Measurements from ENCODE around the gene OR13F1. TPM values are rescaled to one million over a fixed set of nuclear protein-coding genes. Genes with fewer than 3 reads are reported as not detected.
"Not testable (repeated sequence)": the region's sequence is repeated elsewhere in the genome, so short reads cannot be mapped to it uniquely, and the experiment has no call there.

Gene OR13F1
- total and polyA plus RNA-seq, 7 donors: not detected

- Histone ChIP-seq H3K36me3 (ENCODE audit: insufficient read depth in 1 of 2, low read depth in 1 of 2) (no peaks in the 10 kb centered on the region), H3K27ac (no peak overlapping the region), H3K4me1 (no peaks in the 10 kb centered on the region), H3K27me3 (ENCODE audit: insufficient read depth in 3 of 3, low read length in 2 of 3) (no peaks in the 10 kb centered on the region), H3K4me3 (no peak overlapping the region), H3K9me3 (no peaks in the 10 kb centered on the region)
- DNase-seq (no peak), ATAC-seq (no peak)
- TF ChIP-seq CTCF (IDR thresholded peaks at IDR 0.05): no peak
- intact Hi-C loops (cut with DNase I): no loop called here
- WGBS, 3 donors: 73 to 77% (median 76%) methylated on average over 5 of the region's 5 CpGs
Measured at GRCh38 chr9:104514901-104515300, 10.8 kb downstream of the OR13F1 start.

- H3K27ac ChIP-seq; H3K27me3 ChIP-seq (ENCODE audit: insufficient read depth in 3 of 3, low read length in 2 of 3); H3K4me3 ChIP-seq; H3K4me1 ChIP-seq; H3K9me3 ChIP-seq; DNase-seq; intact Hi-C loops (cut with DNase I); H3K36me3 ChIP-seq (ENCODE audit: insufficient read depth in 1 of 2, low read depth in 1 of 2); ATAC-seq: not testable (repeated sequence)
- 82 to 85% (median 84%) methylated on average over 10 of the region's 10 CpGs for WGBS, 3 donors
Measured at GRCh38 chr9:104520241-104520640, 16.2 kb downstream of the OR13F1 start.

- ATAC-seq (no peak), DNase-seq (no peak)
- Histone ChIP-seq H3K36me3 (ENCODE audit: insufficient read depth in 1 of 2, low read depth in 1 of 2) (no peaks in the 10 kb centered on the region), H3K4me3 (no peak within 1 kb of the TSS), H3K4me1 (no peaks in the 10 kb centered on the region), H3K27ac (no peak within 1 kb of the TSS), H3K9me3 (no peaks in the 10 kb centered on the region), H3K27me3 (ENCODE audit: insufficient read depth in 3 of 3, low read length in 2 of 3) (no peaks in the 10 kb centered on the region)
- no peak for TF ChIP-seq CTCF (IDR thresholded peaks at IDR 0.05)
- intact Hi-C loops (cut with DNase I): no loop called here
Measured at GRCh38 chr9:104527109-104527508, 23.0 kb downstream of the OR13F1 start, which contains the start of gene OR13C4. Gene OR13C4, minus strand, starts transcription at chr9:104527209. Its CDS starts 0 bp downstream, at chr9:104527209.

- ATAC-seq: no peak
- WGBS, 3 donors: 88 to 94% (median 90%) methylated on average over 5 of the region's 5 CpGs
Measured at GRCh38 chr9:104536756-104537155, 32.7 kb downstream of the OR13F1 start, which contains the start of gene OR13C3. Gene OR13C3, minus strand, starts transcription at chr9:104536856. Its CDS starts 133 bp downstream, at chr9:104536723.

GRCh38 chr9:104539275-104539674 lies 35.2 kb downstream of the OR13F1 start:
- no peak for TF ChIP-seq CTCF (IDR thresholded peaks at IDR 0.05)
- DNase-seq (no peak), ATAC-seq (no peak)
- intact Hi-C loops (cut with DNase I): no loop called here
- Histone ChIP-seq H3K4me3 (no peak overlapping the region), H3K4me1 (no peaks in the 10 kb centered on the region), H3K27ac (no peak overlapping the region), H3K27me3 (ENCODE audit: insufficient read depth in 3 of 3, low read length in 2 of 3) (no peaks in the 10 kb centered on the region), H3K36me3 (ENCODE audit: insufficient read depth in 1 of 2, low read depth in 1 of 2) (no peaks in the 10 kb centered on the region), H3K9me3 (no peaks in the 10 kb centered on the region)
- 41 to 57% (median 45%) methylated on average over 1 of the region's 1 CpG for WGBS, 3 donors

More at GRCh38 chr9:104536756-104537155, 32.7 kb downstream of the OR13F1 start, which contains the start of gene OR13C3:
- Histone ChIP-seq H3K4me3 (no peak within 1 kb of the TSS), H3K9me3 (no peaks in the 10 kb centered on the region), H3K4me1 (no peaks in the 10 kb centered on the region), H3K27me3 (ENCODE audit: insufficient read depth in 3 of 3, low read length in 2 of 3) (no peaks in the 10 kb centered on the region), H3K27ac (no peak within 1 kb of the TSS), H3K36me3 (ENCODE audit: insufficient read depth in 1 of 2, low read depth in 1 of 2) (no peaks in the 10 kb centered on the region)
- DNase-seq: no peak
- TF ChIP-seq CTCF (IDR thresholded peaks at IDR 0.05): no peak
- intact Hi-C loops (cut with DNase I): no loop called here
